WTC11 (cell line): ENCODE results near the gene PPARD. TPM values are rescaled to one million over a fixed set of nuclear protein-coding genes. Genes with fewer than 3 reads are reported as not detected.

Experiments used
- ATAC-seq: fragments of 200-7000 bp; cut with Tn5 transposase; 2 replicates; pipeline ENCODE4 v1.10.0; 2021; ENCODE audit warnings: mild to moderate bottlenecking, moderate library complexity
- CTCF ChIA-PET: fragments of 300-600 bp; sonication (Branson Sonifier 250); formaldehyde crosslinking; loops from one replicate; lab custom pipeline; 2021; ENCODE audit warnings: antibody characterized with exemption; lab: Charles Lee
- POLR2A ChIA-PET: fragments of 350-600 bp; sonication (Branson Sonifier 250); formaldehyde crosslinking; loops from one replicate; lab custom pipeline; 2021; ENCODE audit warnings: antibody characterized with exemption; lab: Charles Lee
- DNase-seq: peaks from one replicate; pipeline ENCODE4 v3.0.0; 2021; ENCODE audit warnings: low spot score
- H3K27ac Mint-ChIP-seq: 2 replicates; pipeline ENCODE4 v1.8.0; 2021; ENCODE audit warnings: mixed read lengths
- H3K27me3 Mint-ChIP-seq: 2 replicates; pipeline ENCODE4 v1.8.0; 2021; ENCODE audit warnings: low read depth, mild to moderate bottlenecking, moderate library complexity, mixed read lengths
- H3K36me3 Mint-ChIP-seq: 2 replicates; pipeline ENCODE4 v1.8.0; 2021; ENCODE audit warnings: mixed read lengths
- H3K4me1 Mint-ChIP-seq: 2 replicates; pipeline ENCODE4 v1.8.0; 2022; ENCODE audit warnings: mixed read lengths
- H3K4me3 Mint-ChIP-seq: 2 replicates; pipeline ENCODE4 v1.8.0; 2021; ENCODE audit warnings: mild to moderate bottlenecking, moderate library complexity, mixed read lengths
- H3K9me3 Mint-ChIP-seq: 2 replicates; pipeline ENCODE4 v1.8.0; 2021; ENCODE audit warnings: mixed read lengths
- ESRRA ChIP-seq: sonication (generic); formaldehyde crosslinking; IDR thresholded peaks from 2 replicates; pipeline ENCODE4 v1.8.1; 2022; ENCODE audit warnings: mild to moderate bottlenecking, missing genetic modification reagents, borderline replicate concordance
- GTF2I ChIP-seq: fragments of 250-450 bp; sonication (Bioruptor Pico); conservative IDR thresholded peaks from 2 replicates; pipeline ENCODE4 v1.4.0; 2021; ENCODE audit warnings: mild to moderate bottlenecking
- JAZF1 ChIP-seq: fragments of 250-450 bp; sonication (Bioruptor Pico); IDR thresholded peaks from 2 replicates; pipeline ENCODE4 v1.9.0; 2021; ENCODE audit warnings: moderate library complexity, mild to moderate bottlenecking, inconsistent platforms
- MXD4 ChIP-seq: fragments of 250-450 bp; sonication (Bioruptor Pico); IDR thresholded peaks from 2 replicates; pipeline ENCODE4 v1.8.0; 2021; ENCODE audit warnings: mild to moderate bottlenecking, moderate library complexity, borderline replicate concordance
- NFATC4 ChIP-seq: fragments of 250-450 bp; sonication (Bioruptor Pico); IDR thresholded peaks from 2 replicates; pipeline ENCODE4 v1.9.0; 2021; ENCODE audit warnings: mild to moderate bottlenecking
- NFYB ChIP-seq: sonication (generic); formaldehyde crosslinking; conservative IDR thresholded peaks from 2 replicates; pipeline ENCODE4 v1.8.0; 2022; ENCODE audit warnings: low read depth, missing genetic modification reagents
- PRRX2 ChIP-seq: fragments of 250-450 bp; sonication (Bioruptor Pico); IDR thresholded peaks from 2 replicates; pipeline ENCODE4 v1.8.0; 2021; ENCODE audit warnings: mild to moderate bottlenecking
- RELA ChIP-seq: sonication (generic); formaldehyde crosslinking; IDR thresholded peaks from 2 replicates; pipeline ENCODE4 v1.8.1; 2022; ENCODE audit warnings: missing genetic modification reagents, mild to moderate bottlenecking, borderline replicate concordance
- SMAD3 ChIP-seq: sonication (generic); formaldehyde crosslinking; IDR thresholded peaks from 2 replicates; pipeline ENCODE4 v1.8.0; 2022; ENCODE audit warnings: missing genetic modification reagents, mild to moderate bottlenecking, borderline replicate concordance
- SP1 ChIP-seq: sonication (generic); formaldehyde crosslinking; conservative IDR thresholded peaks from 2 replicates; pipeline ENCODE4 v1.8.1; 2022; ENCODE audit warnings: missing genetic modification reagents
- TEAD4 ChIP-seq: sonication (generic); formaldehyde crosslinking; IDR thresholded peaks from 2 replicates; pipeline ENCODE4 v1.8.0; 2022; ENCODE audit warnings: mild to moderate bottlenecking, missing genetic modification reagents
- ZNF219 ChIP-seq: sonication (generic); formaldehyde crosslinking; IDR thresholded peaks from 2 replicates; pipeline ENCODE4 v1.8.0; 2023; ENCODE audit warnings: missing genetic modification reagents, mild to moderate bottlenecking, borderline replicate concordance
- ZNF317 ChIP-seq: sonication (generic); formaldehyde crosslinking; IDR thresholded peaks from 2 replicates; pipeline ENCODE4 v1.8.1; 2023; ENCODE audit warnings: low read depth, mild to moderate bottlenecking, moderate library complexity, missing genetic modification reagents, borderline replicate concordance
- total RNA-seq: library from RNA; stranded (reverse); gene quantifications from 3 replicates; pipeline ENCODE4 v1.2.3, GENCODE V29; 2021
- TF ChIP-seq, protein P1 (sequence below): fragments of 250-450 bp; sonication (Bioruptor Pico); IDR thresholded peaks from 2 replicates; pipeline ENCODE4 v1.9.0; 2021; ENCODE audit warnings: mild to moderate bottlenecking
- TF ChIP-seq, protein P2 (sequence below): sonication (generic); formaldehyde crosslinking; IDR thresholded peaks from 2 replicates; pipeline ENCODE4 v1.8.0; 2022; ENCODE audit warnings: mild to moderate bottlenecking, missing genetic modification reagents
- TF ChIP-seq, protein P3 (sequence below): sonication (generic); formaldehyde crosslinking; IDR thresholded peaks from 2 replicates; pipeline ENCODE4 v1.8.1; 2022; ENCODE audit warnings: low read depth, missing genetic modification reagents, borderline replicate concordance
- TF ChIP-seq, protein P4 (sequence below): sonication (generic); formaldehyde crosslinking; IDR thresholded peaks from 2 replicates; pipeline ENCODE4 v1.8.0; 2023; ENCODE audit warnings: missing genetic modification reagents, mild to moderate bottlenecking, borderline replicate concordance
- TF ChIP-seq, protein P5 (sequence below): sonication (generic); formaldehyde crosslinking; conservative IDR thresholded peaks from 2 replicates; pipeline ENCODE4 v1.8.1; 2022; ENCODE audit warnings: mild to moderate bottlenecking, missing genetic modification reagents

PPARD gene
- total RNA-seq, 1 experiment from 2014 or later = 14.7 TPM

DNA sequence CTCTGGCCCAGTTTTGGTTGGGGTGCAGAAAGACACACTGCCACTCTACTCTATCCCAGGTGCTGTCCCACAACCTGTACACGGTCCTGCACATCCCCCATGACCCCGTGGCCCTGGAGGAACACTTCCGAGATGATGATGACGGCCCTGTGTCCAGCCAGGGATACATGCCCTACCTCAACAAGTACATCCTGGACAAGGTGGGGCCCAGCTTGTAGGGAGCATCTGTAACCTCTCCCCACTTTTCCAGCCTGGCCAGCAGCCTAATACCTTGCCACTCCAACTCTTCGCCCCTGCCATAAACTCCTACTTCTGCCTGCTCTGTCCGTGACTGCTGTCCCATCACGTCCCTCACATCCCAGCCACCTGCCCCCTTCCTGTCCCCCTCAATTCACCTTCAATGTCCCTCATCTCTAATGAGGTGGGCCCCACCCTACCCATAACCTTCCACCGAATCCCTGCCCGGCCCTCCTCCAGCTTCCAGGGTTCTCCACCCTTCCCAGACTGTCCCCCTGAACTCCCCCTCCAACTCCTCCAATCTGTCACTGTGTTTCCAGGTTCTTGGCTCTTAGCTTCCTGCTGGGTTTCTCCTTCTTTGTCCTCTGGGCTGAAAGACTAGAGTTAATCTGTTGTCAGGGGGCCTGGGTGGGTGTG, 32.6 kb upstream of the PPARD start (continued):
- TF ChIP-seq, protein P1, sequence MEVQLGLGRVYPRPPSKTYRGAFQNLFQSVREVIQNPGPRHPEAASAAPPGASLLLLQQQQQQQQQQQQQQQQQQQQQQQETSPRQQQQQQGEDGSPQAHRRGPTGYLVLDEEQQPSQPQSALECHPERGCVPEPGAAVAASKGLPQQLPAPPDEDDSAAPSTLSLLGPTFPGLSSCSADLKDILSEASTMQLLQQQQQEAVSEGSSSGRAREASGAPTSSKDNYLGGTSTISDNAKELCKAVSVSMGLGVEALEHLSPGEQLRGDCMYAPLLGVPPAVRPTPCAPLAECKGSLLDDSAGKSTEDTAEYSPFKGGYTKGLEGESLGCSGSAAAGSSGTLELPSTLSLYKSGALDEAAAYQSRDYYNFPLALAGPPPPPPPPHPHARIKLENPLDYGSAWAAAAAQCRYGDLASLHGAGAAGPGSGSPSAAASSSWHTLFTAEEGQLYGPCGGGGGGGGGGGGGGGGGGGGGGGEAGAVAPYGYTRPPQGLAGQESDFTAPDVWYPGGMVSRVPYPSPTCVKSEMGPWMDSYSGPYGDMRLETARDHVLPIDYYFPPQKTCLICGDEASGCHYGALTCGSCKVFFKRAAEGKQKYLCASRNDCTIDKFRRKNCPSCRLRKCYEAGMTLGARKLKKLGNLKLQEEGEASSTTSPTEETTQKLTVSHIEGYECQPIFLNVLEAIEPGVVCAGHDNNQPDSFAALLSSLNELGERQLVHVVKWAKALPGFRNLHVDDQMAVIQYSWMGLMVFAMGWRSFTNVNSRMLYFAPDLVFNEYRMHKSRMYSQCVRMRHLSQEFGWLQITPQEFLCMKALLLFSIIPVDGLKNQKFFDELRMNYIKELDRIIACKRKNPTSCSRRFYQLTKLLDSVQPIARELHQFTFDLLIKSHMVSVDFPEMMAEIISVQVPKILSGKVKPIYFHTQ (CRISPR knock-in tag) = no peak
- no peak for TF ChIP-seq JAZF1 (CRISPR knock-in tag)
- no peak for TF ChIP-seq NFATC4 (CRISPR knock-in tag)
- TF ChIP-seq, all 79 proteins: peak for 0

DNA sequence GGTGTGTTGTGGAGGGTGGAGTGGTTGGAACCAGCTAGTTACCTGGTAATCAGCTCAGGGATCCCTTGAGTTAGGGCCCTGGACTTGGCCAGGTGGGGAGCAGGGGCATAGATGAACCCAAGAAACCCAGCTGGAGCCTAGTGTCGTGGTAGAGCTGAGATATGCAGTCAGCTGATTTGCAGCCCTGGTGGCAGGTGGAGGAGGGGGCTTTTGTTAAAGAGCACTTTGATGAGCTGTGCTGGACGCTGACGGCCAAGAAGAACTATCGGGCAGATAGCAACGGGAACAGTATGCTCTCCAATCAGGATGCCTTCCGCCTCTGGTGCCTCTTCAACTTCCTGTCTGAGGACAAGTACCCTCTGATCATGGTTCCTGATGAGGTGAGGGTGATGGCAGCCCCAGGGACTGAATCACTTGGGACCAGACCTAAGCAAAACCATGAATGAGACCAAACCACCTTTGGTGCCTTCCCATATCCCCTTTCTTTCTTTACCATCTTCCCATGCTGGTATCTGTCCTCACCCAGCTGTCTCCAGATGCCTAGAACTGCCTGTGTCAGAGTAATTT, 32.0 kb upstream of the PPARD start:
- DNase-seq (no peak), ATAC-seq (no peak)
- ChIA-PET CTCF (interaction anchor here (1.5 kb wide), 1 partner anchor 139 kb away, joined by 4 read pairs; no protein-coding TSS in a partner anchor), POLR2A (interaction anchor here (0.7 kb wide), 1 partner anchor 198 kb away, joined by 6 read pairs; no protein-coding TSS in a partner anchor)
- H3K27me3 Mint-ChIP-seq = no peaks in the 10 kb centered on the region
- no peaks in the 10 kb centered on the region for H3K9me3 Mint-ChIP-seq
- TF ChIP-seq RELA (CRISPR knock-in tag) (no peak), NFYB (CRISPR knock-in tag) (no peak)
- TF ChIP-seq, protein P2, sequence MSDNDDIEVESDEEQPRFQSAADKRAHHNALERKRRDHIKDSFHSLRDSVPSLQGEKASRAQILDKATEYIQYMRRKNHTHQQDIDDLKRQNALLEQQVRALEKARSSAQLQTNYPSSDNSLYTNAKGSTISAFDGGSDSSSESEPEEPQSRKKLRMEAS = no peak
- TF ChIP-seq, protein P3, sequence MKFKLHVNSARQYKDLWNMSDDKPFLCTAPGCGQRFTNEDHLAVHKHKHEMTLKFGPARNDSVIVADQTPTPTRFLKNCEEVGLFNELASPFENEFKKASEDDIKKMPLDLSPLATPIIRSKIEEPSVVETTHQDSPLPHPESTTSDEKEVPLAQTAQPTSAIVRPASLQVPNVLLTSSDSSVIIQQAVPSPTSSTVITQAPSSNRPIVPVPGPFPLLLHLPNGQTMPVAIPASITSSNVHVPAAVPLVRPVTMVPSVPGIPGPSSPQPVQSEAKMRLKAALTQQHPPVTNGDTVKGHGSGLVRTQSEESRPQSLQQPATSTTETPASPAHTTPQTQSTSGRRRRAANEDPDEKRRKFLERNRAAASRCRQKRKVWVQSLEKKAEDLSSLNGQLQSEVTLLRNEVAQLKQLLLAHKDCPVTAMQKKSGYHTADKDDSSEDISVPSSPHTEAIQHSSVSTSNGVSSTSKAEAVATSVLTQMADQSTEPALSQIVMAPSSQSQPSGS (CRISPR knock-in tag) = no peak
- TF ChIP-seq, all 79 proteins: peak for 0
- Mint-ChIP-seq H3K36me3 (no peaks in the 10 kb centered on the region), H3K27ac (no peak overlapping the region), H3K4me1 (no peaks in the 10 kb centered on the region), H3K4me3 (no peak overlapping the region)

DNA sequence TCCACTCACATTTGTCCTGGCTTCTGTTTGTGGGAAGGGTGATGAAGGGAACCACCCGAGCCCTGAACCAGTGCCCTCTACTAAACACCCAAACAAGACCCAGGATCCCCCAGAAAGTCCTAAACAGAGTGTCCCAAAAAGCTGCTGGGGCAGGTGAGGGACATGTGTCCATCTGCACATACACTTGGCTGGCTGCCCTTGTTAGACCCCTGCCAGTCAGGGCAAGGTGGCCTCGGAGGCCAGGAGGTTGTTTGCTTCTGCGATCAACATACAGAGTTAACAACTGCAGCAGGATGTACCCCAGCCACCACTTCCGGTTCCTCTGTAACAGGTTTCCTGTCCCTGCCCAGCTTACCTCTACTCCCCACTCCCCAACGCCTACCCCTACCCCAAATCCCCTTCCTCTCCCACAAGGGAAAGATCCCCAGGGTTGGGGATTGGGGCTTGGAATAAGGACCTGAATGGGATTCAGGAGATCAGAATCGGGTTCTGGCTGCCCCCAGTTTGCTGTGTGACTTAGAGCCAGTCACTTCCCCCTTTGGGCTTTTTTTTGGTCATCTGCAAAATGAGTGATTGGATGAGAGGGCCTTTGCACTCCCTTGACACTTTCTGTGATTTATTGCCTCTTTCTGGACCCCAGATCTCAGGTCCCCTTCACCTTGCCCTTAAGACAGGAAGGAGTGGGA, 30.8 kb upstream of the PPARD start:
- Mint-ChIP-seq H3K36me3 (no peaks in the 10 kb centered on the region), H3K9me3 (no peaks in the 10 kb centered on the region), H3K27me3 (peaks cover 8% of the 10 kb centered on the region), H3K4me3 (no peak overlapping the region), H3K27ac (no peak overlapping the region), H3K4me1 (no peaks in the 10 kb centered on the region)
- no peak for ATAC-seq
- no peak for DNase-seq
- ChIA-PET POLR2A (no interaction called here), CTCF (interaction anchor here (1.2 to 2.0 kb wide), 4 partner anchors 9 to 138 kb away, joined by 3 to 9 read pairs (median 6); partner anchors contain the start of genes DEF6 and PPARD)
- TF ChIP-seq TEAD4 (CRISPR knock-in tag) (no peak), GTF2I (CRISPR knock-in tag) (no peak), SMAD3 (CRISPR knock-in tag) (no peak), PRRX2 (no peak), MXD4 (no peak), SP1 (CRISPR knock-in tag) (no peak), ZNF317 (CRISPR knock-in tag) (no peak), ESRRA (CRISPR knock-in tag) (no peak), ZNF219 (CRISPR knock-in tag) (no peak)
- TF ChIP-seq, protein P4, sequence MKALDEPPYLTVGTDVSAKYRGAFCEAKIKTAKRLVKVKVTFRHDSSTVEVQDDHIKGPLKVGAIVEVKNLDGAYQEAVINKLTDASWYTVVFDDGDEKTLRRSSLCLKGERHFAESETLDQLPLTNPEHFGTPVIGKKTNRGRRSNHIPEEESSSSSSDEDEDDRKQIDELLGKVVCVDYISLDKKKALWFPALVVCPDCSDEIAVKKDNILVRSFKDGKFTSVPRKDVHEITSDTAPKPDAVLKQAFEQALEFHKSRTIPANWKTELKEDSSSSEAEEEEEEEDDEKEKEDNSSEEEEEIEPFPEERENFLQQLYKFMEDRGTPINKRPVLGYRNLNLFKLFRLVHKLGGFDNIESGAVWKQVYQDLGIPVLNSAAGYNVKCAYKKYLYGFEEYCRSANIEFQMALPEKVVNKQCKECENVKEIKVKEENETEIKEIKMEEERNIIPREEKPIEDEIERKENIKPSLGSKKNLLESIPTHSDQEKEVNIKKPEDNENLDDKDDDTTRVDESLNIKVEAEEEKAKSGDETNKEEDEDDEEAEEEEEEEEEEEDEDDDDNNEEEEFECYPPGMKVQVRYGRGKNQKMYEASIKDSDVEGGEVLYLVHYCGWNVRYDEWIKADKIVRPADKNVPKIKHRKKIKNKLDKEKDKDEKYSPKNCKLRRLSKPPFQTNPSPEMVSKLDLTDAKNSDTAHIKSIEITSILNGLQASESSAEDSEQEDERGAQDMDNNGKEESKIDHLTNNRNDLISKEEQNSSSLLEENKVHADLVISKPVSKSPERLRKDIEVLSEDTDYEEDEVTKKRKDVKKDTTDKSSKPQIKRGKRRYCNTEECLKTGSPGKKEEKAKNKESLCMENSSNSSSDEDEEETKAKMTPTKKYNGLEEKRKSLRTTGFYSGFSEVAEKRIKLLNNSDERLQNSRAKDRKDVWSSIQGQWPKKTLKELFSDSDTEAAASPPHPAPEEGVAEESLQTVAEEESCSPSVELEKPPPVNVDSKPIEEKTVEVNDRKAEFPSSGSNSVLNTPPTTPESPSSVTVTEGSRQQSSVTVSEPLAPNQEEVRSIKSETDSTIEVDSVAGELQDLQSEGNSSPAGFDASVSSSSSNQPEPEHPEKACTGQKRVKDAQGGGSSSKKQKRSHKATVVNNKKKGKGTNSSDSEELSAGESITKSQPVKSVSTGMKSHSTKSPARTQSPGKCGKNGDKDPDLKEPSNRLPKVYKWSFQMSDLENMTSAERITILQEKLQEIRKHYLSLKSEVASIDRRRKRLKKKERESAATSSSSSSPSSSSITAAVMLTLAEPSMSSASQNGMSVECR (CRISPR knock-in tag) = no peak
- TF ChIP-seq, protein P5, sequence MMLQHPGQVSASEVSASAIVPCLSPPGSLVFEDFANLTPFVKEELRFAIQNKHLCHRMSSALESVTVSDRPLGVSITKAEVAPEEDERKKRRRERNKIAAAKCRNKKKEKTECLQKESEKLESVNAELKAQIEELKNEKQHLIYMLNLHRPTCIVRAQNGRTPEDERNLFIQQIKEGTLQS (CRISPR knock-in tag) = no peak
